MV-4-11 (cell line): ENCODE results near the gene RFC1.
"Not testable (repeated sequence)": the region's sequence is repeated elsewhere in the genome, so short reads cannot be mapped to it uniquely, and the experiment has no call there.

Experiments
- DNase-seq: peaks from one replicate; lab custom pipeline; 2025; lab: John Stamatoyannopoulos, UW

The RFC1 gene

GRCh38 chr4:39365830-39366771 lies at the start of gene RFC1:
Gene RFC1, minus strand, starts transcription at chr4:39366362. Its CDS starts 121 bp downstream, at chr4:39366241.
- DNase-seq: peak; percentile 73

GRCh38 chr4:39415678-39416283 lies 49.6 kb upstream of the RFC1 start:
- no peak for DNase-seq

- not testable (repeated sequence) for DNase-seq
Measured at GRCh38 chr4:39411561-39411960, 45.4 kb upstream of the RFC1 start.

GRCh38 chr4:39410415-39410814 lies 44.3 kb upstream of the RFC1 start:
- no peak for DNase-seq

GRCh38 chr4:39407584-39407885 lies 41.4 kb upstream of the RFC1 start:
- no peak for DNase-seq

GRCh38 chr4:39406763-39407583 lies 40.8 kb upstream of the RFC1 start, which contains the start of gene KLB:
Gene KLB, plus strand, starts transcription at chr4:39406930. Its CDS starts 20 bp downstream, at chr4:39406950.
- no peak for DNase-seq

GRCh38 chr4:39401640-39402039 lies 35.5 kb upstream of the RFC1 start:
- DNase-seq: not testable (repeated sequence)

GRCh38 chr4:39394706-39395105 lies 28.5 kb upstream of the RFC1 start:
- DNase-seq: no peak

- no peak for DNase-seq
Measured at GRCh38 chr4:39390603-39391002, 24.4 kb upstream of the RFC1 start.

- DNase-seq: no peak
Measured at GRCh38 chr4:39384563-39384962, 18.4 kb upstream of the RFC1 start.

GRCh38 chr4:39383690-39384089 lies 17.5 kb upstream of the RFC1 start:
- no peak for DNase-seq

- no peak for DNase-seq
Measured at GRCh38 chr4:39375478-39375877, 9.3 kb upstream of the RFC1 start.

GRCh38 chr4:39371209-39371608 lies 5.0 kb upstream of the RFC1 start:
- DNase-seq: not testable (repeated sequence)

GRCh38 chr4:39369301-39369700 lies 3.1 kb upstream of the RFC1 start:
- peak; percentile 74 for DNase-seq

GRCh38 chr4:39367166-39367565 lies 1.0 kb upstream of the RFC1 start:
- no peak for DNase-seq

GRCh38 chr4:39365360-39365759 lies 802 bp downstream of the RFC1 start:
- no peak for DNase-seq

- DNase-seq: no peak
Measured at GRCh38 chr4:39363773-39364393, 2.3 kb downstream of the RFC1 start.

- DNase-seq: no peak
Measured at GRCh38 chr4:39362827-39363226, 3.3 kb downstream of the RFC1 start.

- DNase-seq: not testable (repeated sequence)
Measured at GRCh38 chr4:39360611-39361010, 5.6 kb downstream of the RFC1 start.

- peak; percentile 57 for DNase-seq
Measured at GRCh38 chr4:39357002-39357401, 9.2 kb downstream of the RFC1 start.

GRCh38 chr4:39354254-39354552 lies 12.0 kb downstream of the RFC1 start:
- no peak for DNase-seq
